ENCODE data around the gene CD6.

Gene CD6

GRCh38 chr11:60928563-60929001 lies 42.9 kb upstream of the CD6 start:
- Histone ChIP-seq H3K4me3 (ENCODE audit: low read length) (no peak overlapping the region), H3K36me3 (ENCODE audit: control insufficient read depth, insufficient read depth, low read length) (no peaks in the 10 kb centered on the region), H3K9me3 (ENCODE audit: control insufficient read depth, low read length) (no peaks in the 10 kb centered on the region), H3K27me3 (ENCODE audit: control insufficient read depth, insufficient read depth, low read length) (peaks cover 25% of the 10 kb centered on the region), H3K4me1 (ENCODE audit: control insufficient read depth, insufficient read depth, low read length) (peaks cover 17% of the 10 kb centered on the region), H3K9ac (ENCODE audit: low read length) (no peak overlapping the region)

GRCh38 chr11:60929764-60930163 lies 41.7 kb upstream of the CD6 start:
- no peaks in the 10 kb centered on the region for H3K36me3 ChIP-seq (ENCODE audit: control insufficient read depth, insufficient read depth, low read length)
- H3K27me3 ChIP-seq (ENCODE audit: control insufficient read depth, insufficient read depth, low read length) = peaks cover 21% of the 10 kb centered on the region
- no peak overlapping the region for H3K4me3 ChIP-seq (ENCODE audit: low read length)
- H3K9ac ChIP-seq (ENCODE audit: low read length) = no peak overlapping the region
- peaks cover 14% of the 10 kb centered on the region for H3K4me1 ChIP-seq (ENCODE audit: control insufficient read depth, insufficient read depth, low read length)
- no peaks in the 10 kb centered on the region for H3K9me3 ChIP-seq (ENCODE audit: control insufficient read depth, low read length)

GRCh38 chr11:60930394-60930793 lies 41.1 kb upstream of the CD6 start:
- H3K9ac ChIP-seq (ENCODE audit: low read length) = no peak overlapping the region
- H3K36me3 ChIP-seq (ENCODE audit: control insufficient read depth, insufficient read depth, low read length) = no peaks in the 10 kb centered on the region
- no peaks in the 10 kb centered on the region for H3K9me3 ChIP-seq (ENCODE audit: control insufficient read depth, low read length)
- no peak overlapping the region for H3K4me3 ChIP-seq (ENCODE audit: low read length)
- H3K4me1 ChIP-seq (ENCODE audit: control insufficient read depth, insufficient read depth, low read length) = peaks cover 8% of the 10 kb centered on the region
- peaks cover 15% of the 10 kb centered on the region for H3K27me3 ChIP-seq (ENCODE audit: control insufficient read depth, insufficient read depth, low read length)

- peaks cover 5% of the 10 kb centered on the region for H3K4me1 ChIP-seq (ENCODE audit: control insufficient read depth, insufficient read depth, low read length)
- peaks cover 5% of the 10 kb centered on the region for H3K27me3 ChIP-seq (ENCODE audit: control insufficient read depth, insufficient read depth, low read length)
- no peak overlapping the region for H3K9ac ChIP-seq (ENCODE audit: low read length)
- no peaks in the 10 kb centered on the region for H3K9me3 ChIP-seq (ENCODE audit: control insufficient read depth, low read length)
- H3K4me3 ChIP-seq (ENCODE audit: low read length) = no peak overlapping the region
- no peaks in the 10 kb centered on the region for H3K36me3 ChIP-seq (ENCODE audit: control insufficient read depth, insufficient read depth, low read length)
These were observed 39.6 kb upstream of the CD6 start for GRCh38 chr11:60931917-60932316.

GRCh38 chr11:60932605-60933356 lies 38.7 kb upstream of the CD6 start:
- Histone ChIP-seq H3K36me3 (ENCODE audit: control insufficient read depth, insufficient read depth, low read length) (no peaks in the 10 kb centered on the region), H3K9ac (ENCODE audit: low read length) (no peak overlapping the region), H3K9me3 (ENCODE audit: control insufficient read depth, low read length) (no peaks in the 10 kb centered on the region), H3K4me1 (ENCODE audit: control insufficient read depth, insufficient read depth, low read length) (no peaks in the 10 kb centered on the region), H3K4me3 (ENCODE audit: low read length) (no peak overlapping the region), H3K27me3 (ENCODE audit: control insufficient read depth, insufficient read depth, low read length) (no peaks in the 10 kb centered on the region)

GRCh38 chr11:60933416-60934123 lies 37.9 kb upstream of the CD6 start:
- H3K36me3 ChIP-seq (ENCODE audit: control insufficient read depth, insufficient read depth, low read length) = no peaks in the 10 kb centered on the region
- H3K4me3 ChIP-seq (ENCODE audit: low read length) = no peak overlapping the region
- no peaks in the 10 kb centered on the region for H3K4me1 ChIP-seq (ENCODE audit: control insufficient read depth, insufficient read depth, low read length)
- no peaks in the 10 kb centered on the region for H3K9me3 ChIP-seq (ENCODE audit: control insufficient read depth, low read length)
- no peak overlapping the region for H3K9ac ChIP-seq (ENCODE audit: low read length)
- H3K27me3 ChIP-seq (ENCODE audit: control insufficient read depth, insufficient read depth, low read length) = no peaks in the 10 kb centered on the region

- Histone ChIP-seq H3K36me3 (ENCODE audit: control insufficient read depth, insufficient read depth, low read length) (peaks cover 2% of the 10 kb centered on the region), H3K27me3 (ENCODE audit: control insufficient read depth, insufficient read depth, low read length) (no peaks in the 10 kb centered on the region), H3K9ac (ENCODE audit: low read length) (no peak overlapping the region), H3K4me3 (ENCODE audit: low read length) (no peak overlapping the region), H3K4me1 (ENCODE audit: control insufficient read depth, insufficient read depth, low read length) (no peaks in the 10 kb centered on the region), H3K9me3 (ENCODE audit: control insufficient read depth, low read length) (no peaks in the 10 kb centered on the region)
These were observed 37.2 kb upstream of the CD6 start for GRCh38 chr11:60934124-60934789.

GRCh38 chr11:60934790-60935605 lies 36.5 kb upstream of the CD6 start:
- H3K36me3 ChIP-seq (ENCODE audit: control insufficient read depth, insufficient read depth, low read length) = peaks cover 4% of the 10 kb centered on the region
- H3K9ac ChIP-seq (ENCODE audit: low read length) = no peak overlapping the region
- H3K4me1 ChIP-seq (ENCODE audit: control insufficient read depth, insufficient read depth, low read length) = peaks cover 5% of the 10 kb centered on the region
- H3K9me3 ChIP-seq (ENCODE audit: control insufficient read depth, low read length) = no peaks in the 10 kb centered on the region
- no peak overlapping the region for H3K4me3 ChIP-seq (ENCODE audit: low read length)
- H3K27me3 ChIP-seq (ENCODE audit: control insufficient read depth, insufficient read depth, low read length) = no peaks in the 10 kb centered on the region

- H3K4me1 ChIP-seq (ENCODE audit: control insufficient read depth, insufficient read depth, low read length) = peaks cover 5% of the 10 kb centered on the region
- H3K4me3 ChIP-seq (ENCODE audit: low read length) = no peak overlapping the region
- H3K9ac ChIP-seq (ENCODE audit: low read length) = no peak overlapping the region
- no peaks in the 10 kb centered on the region for H3K9me3 ChIP-seq (ENCODE audit: control insufficient read depth, low read length)
- peaks cover 4% of the 10 kb centered on the region for H3K36me3 ChIP-seq (ENCODE audit: control insufficient read depth, insufficient read depth, low read length)
- no peaks in the 10 kb centered on the region for H3K27me3 ChIP-seq (ENCODE audit: control insufficient read depth, insufficient read depth, low read length)
These were observed 35.6 kb upstream of the CD6 start for GRCh38 chr11:60935676-60936442.

- no peak overlapping the region for H3K9ac ChIP-seq (ENCODE audit: low read length)
- peaks cover 5% of the 10 kb centered on the region for H3K4me1 ChIP-seq (ENCODE audit: control insufficient read depth, insufficient read depth, low read length)
- H3K9me3 ChIP-seq (ENCODE audit: control insufficient read depth, low read length) = no peaks in the 10 kb centered on the region
- H3K36me3 ChIP-seq (ENCODE audit: control insufficient read depth, insufficient read depth, low read length) = peaks cover 4% of the 10 kb centered on the region
- no peaks in the 10 kb centered on the region for H3K27me3 ChIP-seq (ENCODE audit: control insufficient read depth, insufficient read depth, low read length)
- no peak overlapping the region for H3K4me3 ChIP-seq (ENCODE audit: low read length)
These were observed 34.9 kb upstream of the CD6 start for GRCh38 chr11:60936467-60937143.

- Histone ChIP-seq H3K9me3 (ENCODE audit: control insufficient read depth, low read length) (no peaks in the 10 kb centered on the region), H3K36me3 (ENCODE audit: control insufficient read depth, insufficient read depth, low read length) (peaks cover 4% of the 10 kb centered on the region), H3K4me3 (ENCODE audit: low read length) (no peak overlapping the region), H3K27me3 (ENCODE audit: control insufficient read depth, insufficient read depth, low read length) (no peaks in the 10 kb centered on the region), H3K9ac (ENCODE audit: low read length) (no peak overlapping the region), H3K4me1 (ENCODE audit: control insufficient read depth, insufficient read depth, low read length) (peaks cover 6% of the 10 kb centered on the region)
These were observed 34.3 kb upstream of the CD6 start for GRCh38 chr11:60937144-60937527.

All from mucosa of stomach (tissue), 1 donor.